ENCODE measurements around the gene CD96. TPM values are rescaled to one million over a fixed set of nuclear protein-coding genes. Genes with fewer than 3 reads are reported as not detected.

CD96 gene
- total RNA-seq, 1 donor from 2014 or later = not detected

GRCh38 chr3:111581403-111582119, 39.6 kb downstream of the CD96 start:
- peaks cover 4% of the 10 kb centered on the region for H3K27me3 Mint-ChIP-seq
- peaks cover 4% of the 10 kb centered on the region for H3K9me3 Mint-ChIP-seq
- no peaks in the 10 kb centered on the region for H3K4me1 Mint-ChIP-seq (ENCODE audit: unreplicated experiment)
- no peaks in the 10 kb centered on the region for H3K36me3 Mint-ChIP-seq
- H3K27ac Mint-ChIP-seq = peak overlapping the region; percentile 42
- TF ChIP-seq CTCF (conservative IDR thresholded peaks at IDR 0.05) = no peak
- DNase-seq (ENCODE audit: extremely low spot score, unreplicated experiment) = no peak
- no peak overlapping the region for H3K4me3 Mint-ChIP-seq

DNA sequence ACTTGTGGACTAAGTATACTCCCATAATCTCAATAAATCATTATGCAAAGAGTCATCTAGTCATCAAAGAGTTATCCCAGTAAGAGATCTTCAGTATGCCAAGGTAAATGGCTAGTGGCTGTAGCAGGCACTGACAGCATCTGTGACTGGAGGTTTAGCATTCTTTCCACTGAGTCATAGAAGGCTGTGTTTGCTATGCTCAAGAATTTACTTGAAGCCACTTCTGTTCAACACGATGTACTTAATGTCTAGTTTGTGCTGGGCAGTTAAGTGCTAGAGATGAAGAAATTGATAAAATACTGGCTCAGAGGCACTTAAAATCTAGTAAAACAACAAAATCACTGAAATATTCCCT, 40.1 kb downstream of the CD96 start:
- TF ChIP-seq CTCF (conservative IDR thresholded peaks at IDR 0.05) = no peak
- Mint-ChIP-seq H3K36me3 (no peaks in the 10 kb centered on the region), H3K27me3 (peaks cover 4% of the 10 kb centered on the region), H3K27ac (peak overlapping the region; percentile 58), H3K4me1 (ENCODE audit: unreplicated experiment) (no peaks in the 10 kb centered on the region), H3K4me3 (no peak overlapping the region), H3K9me3 (peaks cover 8% of the 10 kb centered on the region)
- no peak for DNase-seq (ENCODE audit: extremely low spot score, unreplicated experiment)

DNA sequence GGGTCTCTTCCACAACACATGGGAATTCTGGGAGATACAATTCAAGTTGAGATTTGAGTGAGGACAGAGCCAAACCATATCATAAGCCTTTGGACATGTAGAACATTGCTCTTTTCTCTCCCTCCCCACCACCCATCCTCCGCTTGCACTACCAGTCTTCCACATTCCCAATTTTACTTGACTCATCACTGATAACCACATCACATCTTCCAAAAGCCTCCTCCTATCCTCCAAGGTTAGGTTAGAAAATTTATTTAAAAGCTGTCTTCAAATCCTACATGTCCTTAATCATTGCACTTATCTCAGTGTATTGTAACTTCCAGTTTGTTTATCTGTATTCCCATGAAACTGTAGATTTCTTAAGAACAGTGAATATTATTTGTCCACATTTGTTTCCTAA, 42.7 kb downstream of the CD96 start:
- TF ChIP-seq CTCF (conservative IDR thresholded peaks at IDR 0.05) = no peak
- no peaks in the 10 kb centered on the region for H3K27me3 Mint-ChIP-seq
- H3K9me3 Mint-ChIP-seq = peaks cover 13% of the 10 kb centered on the region
- H3K4me1 Mint-ChIP-seq (ENCODE audit: unreplicated experiment) = no peaks in the 10 kb centered on the region
- peak overlapping the region; percentile 19 for H3K27ac Mint-ChIP-seq
- H3K36me3 Mint-ChIP-seq = no peaks in the 10 kb centered on the region
- H3K4me3 Mint-ChIP-seq = no peak overlapping the region
- no peak for DNase-seq (ENCODE audit: extremely low spot score, unreplicated experiment)

GRCh38 chr3:111585217-111585616, 43.2 kb downstream of the CD96 start:
- no peak for TF ChIP-seq CTCF (conservative IDR thresholded peaks at IDR 0.05)
- Mint-ChIP-seq H3K4me1 (ENCODE audit: unreplicated experiment) (no peaks in the 10 kb centered on the region), H3K27me3 (no peaks in the 10 kb centered on the region)

GRCh38 chr3:111588527-111588926, 46.5 kb downstream of the CD96 start:
- H3K36me3 Mint-ChIP-seq = no peaks in the 10 kb centered on the region
- H3K4me1 Mint-ChIP-seq (ENCODE audit: unreplicated experiment) = no peaks in the 10 kb centered on the region
- peaks cover 13% of the 10 kb centered on the region for H3K9me3 Mint-ChIP-seq
- no peak overlapping the region for H3K4me3 Mint-ChIP-seq
- H3K27me3 Mint-ChIP-seq = no peaks in the 10 kb centered on the region
- no peak for TF ChIP-seq CTCF (conservative IDR thresholded peaks at IDR 0.05)
- DNase-seq (ENCODE audit: extremely low spot score, unreplicated experiment) = no peak
- H3K27ac Mint-ChIP-seq = no peak overlapping the region

More at GRCh38 chr3:111585217-111585616, 43.2 kb downstream of the CD96 start:
- Mint-ChIP-seq H3K27ac (peak overlapping the region; percentile 55), H3K36me3 (no peaks in the 10 kb centered on the region), H3K4me3 (no peak overlapping the region), H3K9me3 (peaks cover 13% of the 10 kb centered on the region)
- no peak for DNase-seq (ENCODE audit: extremely low spot score, unreplicated experiment)
